ENCODE results near the gene AVPI1. TPM values are rescaled to one million over a fixed set of nuclear protein-coding genes. Genes with fewer than 3 reads are reported as not detected.

The AVPI1 gene
- total RNA-seq, 1 donor from 2014 or later: 7.9 TPM

GRCh38 chr10:97715259-97715874 lies 28.3 kb upstream of the AVPI1 start:
- peaks cover 54% of the 10 kb centered on the region for H3K4me1 Mint-ChIP-seq
- H3K27me3 Mint-ChIP-seq (ENCODE audit: low read depth): no peaks in the 10 kb centered on the region
- peak overlapping the region; percentile 98 for H3K4me3 Mint-ChIP-seq
- no peaks in the 10 kb centered on the region for H3K9me3 Mint-ChIP-seq
- peak overlapping the region; percentile 100 for H3K27ac Mint-ChIP-seq
- peaks cover 13% of the 10 kb centered on the region for H3K36me3 Mint-ChIP-seq
- no peak for DNase-seq (ENCODE audit: low spot score in 2 of 2, unreplicated experiment in 2 of 2)
- no peak for TF ChIP-seq CTCF (IDR thresholded peaks at IDR 0.05; ENCODE audit: unreplicated experiment)

- Mint-ChIP-seq H3K4me3 (peak overlapping the region; percentile 98), H3K9me3 (no peaks in the 10 kb centered on the region), H3K27ac (peak overlapping the region; percentile 100), H3K27me3 (ENCODE audit: low read depth) (no peaks in the 10 kb centered on the region), H3K4me1 (peaks cover 54% of the 10 kb centered on the region), H3K36me3 (peaks cover 11% of the 10 kb centered on the region)
- peak; percentile 59 to 77 for DNase-seq (ENCODE audit: low spot score in 2 of 2, unreplicated experiment in 2 of 2)
- TF ChIP-seq CTCF (IDR thresholded peaks at IDR 0.05; ENCODE audit: unreplicated experiment): no peak
These were observed 27.6 kb upstream of the AVPI1 start for GRCh38 chr10:97714401-97715258.

GRCh38 chr10:97713826-97714400 lies 26.9 kb upstream of the AVPI1 start:
- no peaks in the 10 kb centered on the region for H3K27me3 Mint-ChIP-seq (ENCODE audit: low read depth)
- H3K27ac Mint-ChIP-seq: peak overlapping the region; percentile 100
- no peak for TF ChIP-seq CTCF (IDR thresholded peaks at IDR 0.05; ENCODE audit: unreplicated experiment)
- peaks cover 53% of the 10 kb centered on the region for H3K4me1 Mint-ChIP-seq
- H3K9me3 Mint-ChIP-seq: no peaks in the 10 kb centered on the region
- peak overlapping the region; percentile 98 for H3K4me3 Mint-ChIP-seq
- DNase-seq (ENCODE audit: low spot score in 2 of 2, unreplicated experiment in 2 of 2): peak; percentile 45 to 74
- H3K36me3 Mint-ChIP-seq: peaks cover 11% of the 10 kb centered on the region

GRCh38 chr10:97713339-97713825 lies 26.3 kb upstream of the AVPI1 start, which contains the start of gene MARVELD1:
Gene MARVELD1 (plus strand): TSS chr10:97713730. CDS start chr10:97713877, 147 bp downstream.
- TF ChIP-seq CTCF (IDR thresholded peaks at IDR 0.05; ENCODE audit: unreplicated experiment): no peak
- Mint-ChIP-seq H3K36me3 (peaks cover 11% of the 10 kb centered on the region), H3K4me1 (peaks cover 47% of the 10 kb centered on the region), H3K27ac (peak within 1 kb of the TSS; percentile 100), H3K4me3 (peak within 1 kb of the TSS; percentile 98), H3K27me3 (ENCODE audit: low read depth) (no peaks in the 10 kb centered on the region), H3K9me3 (no peaks in the 10 kb centered on the region)
- DNase-seq (ENCODE audit: low spot score in 2 of 2, unreplicated experiment in 2 of 2): peak; percentile 64 to 73

GRCh38 chr10:97711640-97712572 lies 24.9 kb upstream of the AVPI1 start:
- Mint-ChIP-seq H3K9me3 (no peaks in the 10 kb centered on the region), H3K4me1 (peaks cover 34% of the 10 kb centered on the region), H3K27ac (no peak overlapping the region), H3K27me3 (ENCODE audit: low read depth) (no peaks in the 10 kb centered on the region), H3K36me3 (peaks cover 3% of the 10 kb centered on the region), H3K4me3 (peak overlapping the region; percentile 33)
- DNase-seq (ENCODE audit: low spot score in 2 of 2, unreplicated experiment in 2 of 2): no peak
- TF ChIP-seq CTCF (IDR thresholded peaks at IDR 0.05; ENCODE audit: unreplicated experiment): no peak
